ENCODE results near the gene USP36. TPM values are rescaled to one million over a fixed set of nuclear protein-coding genes. Genes with fewer than 3 reads are reported as not detected.
"Not testable (repeated sequence)": the region's sequence is repeated elsewhere in the genome, so short reads cannot be mapped to it uniquely, and the experiment has no call there.

Gene USP36
- total RNA-seq, 3 donors from 2014 or later, result 50.2 to 58.8 (median 55.4) TPM

DNA sequence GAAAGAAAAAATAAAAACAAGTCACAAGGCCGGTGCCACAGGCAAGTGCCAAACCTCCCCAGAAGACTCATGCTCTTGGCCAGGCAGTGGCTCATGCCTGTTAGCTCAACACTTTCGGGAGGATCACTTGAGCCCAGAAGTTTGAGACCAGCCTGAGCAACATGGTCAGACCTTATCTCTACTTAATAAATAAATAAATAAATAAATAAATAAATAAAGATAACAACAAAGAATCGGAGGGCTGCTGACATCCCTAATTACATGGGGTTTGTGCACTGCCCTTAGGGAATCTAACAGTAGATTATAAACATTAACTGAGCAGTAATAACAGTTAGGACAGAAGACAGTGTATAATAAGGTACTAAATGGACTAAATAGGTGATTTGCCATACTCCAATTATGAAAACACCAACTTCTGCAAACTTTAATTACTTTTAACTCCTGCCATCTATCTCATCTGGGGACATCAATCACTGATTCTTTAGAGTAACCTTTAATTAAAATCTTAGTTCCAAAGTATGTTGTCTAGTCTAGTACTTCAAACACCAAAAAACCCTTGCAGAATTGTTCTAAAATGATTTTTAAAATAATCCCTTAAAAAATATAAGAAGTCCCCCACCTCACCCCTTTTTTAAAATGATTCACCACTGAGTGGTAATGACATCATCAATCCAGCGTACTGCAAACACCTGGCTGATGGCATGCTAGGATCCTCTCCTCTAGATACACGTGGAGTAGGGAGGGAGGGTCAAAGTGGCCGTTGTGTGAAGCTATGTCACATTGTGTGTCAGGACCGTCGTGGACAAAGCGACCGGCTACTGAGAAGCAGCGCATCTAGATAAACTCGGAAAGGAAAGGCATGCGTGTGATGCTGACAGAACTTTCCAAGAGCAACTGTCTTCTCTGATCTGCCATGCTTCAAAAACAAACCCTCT lies 87.0 kb downstream of the USP36 start:
- Histone ChIP-seq H3K4me1 (no peaks in the 10 kb centered on the region), H3K27me3 (no peaks in the 10 kb centered on the region), H3K27ac (no peak overlapping the region), H3K36me3 (no peaks in the 10 kb centered on the region), H3K9me3 (no peaks in the 10 kb centered on the region), H3K4me3 (no peak overlapping the region)
- no peak for DNase-seq (ENCODE audit: low spot score in 2 of 2)
- TF ChIP-seq POLR2AphosphoS5 (IDR thresholded peaks at IDR 0.05), result no peak
- no peak for TF ChIP-seq POLR2A (IDR thresholded peaks at IDR 0.05)
- TF ChIP-seq, protein P1, sequence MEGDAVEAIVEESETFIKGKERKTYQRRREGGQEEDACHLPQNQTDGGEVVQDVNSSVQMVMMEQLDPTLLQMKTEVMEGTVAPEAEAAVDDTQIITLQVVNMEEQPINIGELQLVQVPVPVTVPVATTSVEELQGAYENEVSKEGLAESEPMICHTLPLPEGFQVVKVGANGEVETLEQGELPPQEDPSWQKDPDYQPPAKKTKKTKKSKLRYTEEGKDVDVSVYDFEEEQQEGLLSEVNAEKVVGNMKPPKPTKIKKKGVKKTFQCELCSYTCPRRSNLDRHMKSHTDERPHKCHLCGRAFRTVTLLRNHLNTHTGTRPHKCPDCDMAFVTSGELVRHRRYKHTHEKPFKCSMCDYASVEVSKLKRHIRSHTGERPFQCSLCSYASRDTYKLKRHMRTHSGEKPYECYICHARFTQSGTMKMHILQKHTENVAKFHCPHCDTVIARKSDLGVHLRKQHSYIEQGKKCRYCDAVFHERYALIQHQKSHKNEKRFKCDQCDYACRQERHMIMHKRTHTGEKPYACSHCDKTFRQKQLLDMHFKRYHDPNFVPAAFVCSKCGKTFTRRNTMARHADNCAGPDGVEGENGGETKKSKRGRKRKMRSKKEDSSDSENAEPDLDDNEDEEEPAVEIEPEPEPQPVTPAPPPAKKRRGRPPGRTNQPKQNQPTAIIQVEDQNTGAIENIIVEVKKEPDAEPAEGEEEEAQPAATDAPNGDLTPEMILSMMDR (IDR thresholded peaks at IDR 0.05), result no peak
- intact Hi-C loops (cut with DNase I; ENCODE audit: low total_unique reads), result no loop called here

GRCh38 chr17:78751447-78752161 lies 89.0 kb downstream of the USP36 start:
- TF ChIP-seq POLR2A (IDR thresholded peaks at IDR 0.05), result no peak
- no peak for TF ChIP-seq POLR2AphosphoS5 (IDR thresholded peaks at IDR 0.05)
- TF ChIP-seq, protein P1 (IDR thresholded peaks at IDR 0.05), result no peak
- no peak for DNase-seq (ENCODE audit: low spot score in 2 of 2)
- Histone ChIP-seq H3K4me1 (no peaks in the 10 kb centered on the region), H3K9me3 (no peaks in the 10 kb centered on the region), H3K27me3 (no peaks in the 10 kb centered on the region), H3K4me3 (no peak overlapping the region), H3K36me3 (no peaks in the 10 kb centered on the region), H3K27ac (no peak overlapping the region)
- intact Hi-C loops (cut with DNase I; ENCODE audit: low total_unique reads), result no loop called here

GRCh38 chr17:78751000-78751399 lies 89.6 kb downstream of the USP36 start:
- intact Hi-C loops (cut with DNase I; ENCODE audit: low total_unique reads); H3K4me1 ChIP-seq; DNase-seq (ENCODE audit: low spot score in 2 of 2); H3K36me3 ChIP-seq; H3K4me3 ChIP-seq; H3K27me3 ChIP-seq; H3K9me3 ChIP-seq; H3K27ac ChIP-seq: not testable (repeated sequence)

GRCh38 chr17:78748730-78749317 lies 91.8 kb downstream of the USP36 start:
- no peaks in the 10 kb centered on the region for H3K4me1 ChIP-seq
- TF ChIP-seq POLR2AphosphoS5 (IDR thresholded peaks at IDR 0.05) (peak in 2 of 3 donors; percentile 28 to 77), POLR2A (IDR thresholded peaks at IDR 0.05) (no peak)
- H3K27ac ChIP-seq, result peak overlapping the region; percentile 68 to 86
- H3K9me3 ChIP-seq, result no peaks in the 10 kb centered on the region
- intact Hi-C loops (cut with DNase I; ENCODE audit: low total_unique reads), result no loop called here
- no peak overlapping the region for H3K4me3 ChIP-seq
- DNase-seq (ENCODE audit: low spot score in 2 of 2), result peak in 1 of 2 donors; percentile 57
- H3K36me3 ChIP-seq, result no peaks in the 10 kb centered on the region
- no peaks in the 10 kb centered on the region for H3K27me3 ChIP-seq

DNA sequence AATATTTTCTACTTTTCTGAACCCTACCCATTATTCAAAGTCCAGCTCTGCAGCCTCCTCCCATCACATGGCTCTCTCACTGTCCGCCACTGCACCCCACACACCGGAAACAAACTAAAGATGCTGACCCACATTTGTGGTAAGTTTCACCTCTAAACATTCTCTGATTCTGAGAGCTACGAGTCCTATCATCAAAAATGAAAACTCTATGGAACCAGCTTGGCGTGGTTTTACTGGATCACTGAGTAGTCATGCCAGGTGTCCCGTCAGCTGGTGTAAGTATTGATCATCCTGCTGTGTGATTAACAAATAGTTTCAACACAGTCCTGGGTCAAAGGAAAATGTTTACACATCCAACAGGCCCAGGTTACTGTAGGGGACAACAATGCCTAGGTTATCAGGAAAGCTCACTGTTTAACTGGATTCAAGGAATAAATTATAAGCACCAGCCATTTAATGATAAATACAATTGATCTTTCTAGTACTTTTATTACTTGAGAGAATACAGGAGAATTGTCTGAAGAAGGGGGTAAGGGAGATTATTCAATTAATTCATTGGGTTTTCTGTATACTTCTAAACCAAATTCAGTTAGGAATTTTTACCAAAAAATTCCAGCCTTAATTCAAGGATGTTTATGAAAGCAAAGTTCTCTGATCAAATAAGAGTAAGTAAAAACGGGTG lies 92.4 kb downstream of the USP36 start:
- DNase-seq (ENCODE audit: low spot score in 2 of 2), result no peak
- intact Hi-C loops (cut with DNase I; ENCODE audit: low total_unique reads), result no loop called here
- no peak for TF ChIP-seq POLR2A (IDR thresholded peaks at IDR 0.05)
- no peak for TF ChIP-seq POLR2AphosphoS5 (IDR thresholded peaks at IDR 0.05)
- TF ChIP-seq, protein P1 (IDR thresholded peaks at IDR 0.05), result no peak
- Histone ChIP-seq H3K27ac (peak overlapping the region; percentile 68 to 86), H3K36me3 (no peaks in the 10 kb centered on the region), H3K4me3 (no peak overlapping the region), H3K9me3 (no peaks in the 10 kb centered on the region), H3K4me1 (no peaks in the 10 kb centered on the region), H3K27me3 (no peaks in the 10 kb centered on the region)

Data from breast epithelium (tissue), 4 donors.